Activated CD4-positive, alpha-beta T cell treated with anti-CD3 and anti-CD28 coated beads, Interleukin-2, Interleukin-4, amounts not matched to agents 100 ng/mL and 50 ng/mL, durations not matched to agents 16 hours and 8 hours (primary cell): ENCODE results near the gene WDR88.
"Not testable (repeated sequence)": the region's sequence is repeated elsewhere in the genome, so short reads cannot be mapped to it uniquely, and the experiment has no call there.

Experiments
- DNase-seq: peaks from one replicate; pipeline ENCODE4 v3.0.0-alpha.2; 2020; ENCODE audit warnings: low spot score

Gene WDR88

DNA sequence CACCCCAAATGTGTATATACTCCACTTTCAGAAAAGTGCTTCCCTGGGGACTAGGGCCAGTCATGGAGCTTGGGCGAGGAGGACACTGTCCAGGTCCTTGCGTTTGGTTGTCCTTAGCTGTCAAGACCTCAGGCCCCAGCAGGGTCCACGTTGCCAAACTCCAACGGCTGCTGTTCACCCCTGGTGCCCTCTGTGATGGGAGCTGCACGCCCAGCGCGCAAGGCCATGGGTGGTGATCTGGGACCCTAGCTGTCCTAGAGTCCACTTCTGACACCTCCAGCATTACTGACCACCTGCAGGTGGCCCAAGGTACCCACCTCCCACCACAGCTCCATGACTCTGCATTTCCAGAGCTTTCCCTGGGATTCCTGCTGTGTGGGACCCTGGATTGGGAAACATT is 66.3 kb downstream of the WDR88 start:
- no peak for DNase-seq

DNA sequence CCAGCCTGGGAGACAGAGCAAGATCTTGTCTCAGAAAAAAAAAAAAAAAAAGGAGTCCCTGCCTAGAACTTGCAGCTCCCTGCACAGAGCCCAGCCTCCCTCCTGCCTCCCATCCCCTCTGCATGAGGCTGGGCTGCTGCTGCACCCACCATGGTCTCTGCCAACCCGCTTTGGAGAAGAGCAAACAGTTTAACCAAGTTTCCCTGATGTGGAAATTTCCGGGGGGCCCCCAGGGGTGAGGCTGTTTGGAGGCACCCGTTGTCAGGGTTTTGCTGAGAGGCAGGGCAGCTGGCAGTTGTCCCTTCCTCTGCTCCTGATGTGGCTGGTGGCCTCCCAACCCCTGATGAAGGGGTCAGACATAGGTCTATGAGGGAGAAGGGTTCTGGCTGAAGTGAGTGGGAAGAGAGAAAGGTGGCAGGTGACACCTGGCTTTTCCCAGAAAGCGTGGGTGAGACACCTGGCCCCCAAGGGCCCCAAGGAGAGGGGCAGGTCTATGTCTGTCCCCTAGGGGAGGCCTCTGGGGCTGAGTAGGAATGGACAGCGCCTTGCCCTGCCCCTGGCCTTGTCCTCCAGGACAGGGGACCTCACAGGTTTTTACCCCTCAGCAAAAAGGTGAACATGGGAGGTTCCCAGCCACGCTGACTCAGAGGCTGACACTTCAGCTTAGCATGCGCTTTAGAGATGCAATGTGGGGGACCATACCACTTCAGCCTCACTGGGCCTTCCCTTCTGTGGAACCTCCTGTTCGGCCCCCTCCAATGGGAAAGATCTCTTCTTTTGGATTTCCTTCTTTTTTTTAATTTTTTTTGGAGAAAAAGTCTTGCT is 67.7 kb downstream of the WDR88 start:
- no peak for DNase-seq

DNA sequence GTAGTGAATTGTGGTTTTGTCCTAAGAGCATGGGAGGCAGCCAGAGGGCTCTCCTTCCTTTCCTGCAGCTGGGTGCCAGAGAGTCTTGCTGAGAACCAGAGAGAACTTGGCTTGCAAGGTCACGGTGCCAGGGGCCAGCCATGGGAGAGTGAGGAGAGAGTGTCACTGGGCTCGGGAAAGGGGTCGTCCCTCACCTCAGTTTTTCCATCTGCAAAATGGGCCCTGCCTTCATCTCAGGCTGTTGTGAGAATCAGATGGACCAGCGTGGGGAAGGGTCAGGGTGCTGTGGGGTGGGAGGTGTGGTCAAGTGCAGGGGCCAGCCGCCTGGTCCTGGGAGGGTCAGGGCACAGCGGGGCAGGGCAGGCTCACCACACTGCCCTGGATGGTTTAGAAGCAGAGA is 69.6 kb downstream of the WDR88 start:
- DNase-seq: no peak

DNA sequence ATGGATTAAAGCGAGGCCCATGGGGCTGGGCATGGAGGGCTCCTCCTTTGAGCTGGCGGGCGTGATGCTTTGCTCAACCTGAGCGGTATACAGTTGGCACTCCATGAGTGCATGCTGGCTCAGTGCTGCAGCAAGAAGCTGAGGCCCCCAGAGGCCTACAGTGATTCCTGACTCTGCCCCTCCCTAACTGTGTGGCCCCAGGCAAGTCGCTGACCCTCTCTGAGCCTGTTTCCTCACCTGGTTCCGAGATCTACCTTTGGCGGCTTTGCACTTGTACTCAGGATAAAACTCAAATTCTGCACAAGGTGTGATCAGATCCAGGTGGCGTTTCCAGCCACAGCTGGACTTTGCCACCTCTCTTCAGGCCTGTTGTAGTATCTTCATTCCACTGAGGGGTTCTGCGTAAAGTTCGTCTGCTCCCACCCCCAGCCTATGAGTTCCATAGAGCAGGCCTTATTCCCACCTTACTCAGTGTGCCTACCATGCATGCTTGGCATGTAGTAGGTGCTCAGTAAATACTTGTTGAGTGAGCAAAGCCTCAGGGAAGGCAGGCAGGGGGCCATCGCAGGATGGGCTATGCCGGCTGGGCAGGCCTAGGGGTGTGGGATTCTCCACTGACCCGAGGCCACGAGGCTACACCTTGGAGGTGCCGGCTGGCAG is 70.1 kb downstream of the WDR88 start:
- no peak for DNase-seq

DNA sequence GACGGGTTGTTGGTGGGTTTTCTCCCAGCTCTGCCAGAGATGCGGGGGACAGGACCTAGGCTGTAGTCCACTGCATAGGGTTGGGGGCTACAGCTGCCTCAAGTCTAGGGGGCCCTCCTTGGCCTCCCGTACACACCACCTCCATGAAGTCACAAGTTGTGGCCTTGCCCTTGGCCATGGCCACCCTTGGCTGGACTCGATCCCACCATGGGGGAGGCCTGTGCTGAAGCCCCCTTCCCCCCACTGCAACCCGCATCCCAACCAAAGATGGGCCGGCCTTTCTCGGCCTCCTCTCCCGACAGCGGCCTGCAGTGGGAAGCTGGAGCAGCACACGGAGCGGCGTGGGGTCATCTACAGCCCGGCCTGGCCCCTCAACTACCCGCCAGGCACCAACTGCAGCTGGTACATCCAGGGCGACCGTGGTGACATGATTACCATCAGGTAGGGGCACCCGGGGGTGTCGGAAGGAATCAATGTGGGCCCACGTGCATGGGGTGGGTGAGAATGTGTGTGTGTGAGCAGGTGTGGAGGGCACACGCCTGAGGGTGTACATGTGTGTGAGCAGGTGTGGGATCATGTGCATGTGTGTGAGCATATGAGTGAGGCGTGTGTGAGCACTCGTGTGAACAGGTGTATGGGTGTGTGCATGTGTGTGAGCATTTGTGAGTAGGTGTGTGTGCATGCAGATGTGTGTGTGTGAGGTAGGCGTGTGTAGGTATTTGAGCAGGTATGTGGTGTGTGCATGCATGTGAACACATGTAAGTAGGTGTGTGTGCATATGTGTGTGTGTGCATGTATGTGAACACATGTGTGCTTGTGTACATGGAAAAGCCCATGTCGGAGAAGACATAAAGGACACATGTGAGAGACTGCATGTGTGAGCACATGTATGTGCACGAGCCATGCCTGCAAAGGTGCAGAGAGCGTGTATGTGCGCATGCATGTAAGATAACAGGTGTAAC is 70.9 kb downstream of the WDR88 start:
- no peak for DNase-seq

DNA sequence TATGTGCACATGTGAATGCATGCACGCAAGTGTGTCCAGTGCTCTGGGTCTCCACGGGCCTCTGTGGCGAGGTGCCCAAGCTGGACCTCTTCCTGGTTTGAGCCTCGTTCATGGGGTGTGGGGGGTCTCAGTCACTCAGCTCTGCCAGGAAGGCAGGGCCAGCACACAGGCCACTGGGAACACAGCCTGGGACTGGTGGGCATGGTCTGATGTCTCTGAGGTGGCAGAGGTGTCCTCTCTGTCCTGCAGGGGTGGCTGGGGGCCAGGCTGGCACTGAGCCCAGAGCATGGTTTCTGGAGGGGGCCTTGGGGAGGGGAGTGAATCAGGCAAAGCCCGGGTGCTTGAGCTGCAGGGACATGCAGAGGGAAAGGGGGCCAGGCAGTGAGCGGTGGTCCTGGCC is 71.6 kb downstream of the WDR88 start:
- no peak for DNase-seq

DNA sequence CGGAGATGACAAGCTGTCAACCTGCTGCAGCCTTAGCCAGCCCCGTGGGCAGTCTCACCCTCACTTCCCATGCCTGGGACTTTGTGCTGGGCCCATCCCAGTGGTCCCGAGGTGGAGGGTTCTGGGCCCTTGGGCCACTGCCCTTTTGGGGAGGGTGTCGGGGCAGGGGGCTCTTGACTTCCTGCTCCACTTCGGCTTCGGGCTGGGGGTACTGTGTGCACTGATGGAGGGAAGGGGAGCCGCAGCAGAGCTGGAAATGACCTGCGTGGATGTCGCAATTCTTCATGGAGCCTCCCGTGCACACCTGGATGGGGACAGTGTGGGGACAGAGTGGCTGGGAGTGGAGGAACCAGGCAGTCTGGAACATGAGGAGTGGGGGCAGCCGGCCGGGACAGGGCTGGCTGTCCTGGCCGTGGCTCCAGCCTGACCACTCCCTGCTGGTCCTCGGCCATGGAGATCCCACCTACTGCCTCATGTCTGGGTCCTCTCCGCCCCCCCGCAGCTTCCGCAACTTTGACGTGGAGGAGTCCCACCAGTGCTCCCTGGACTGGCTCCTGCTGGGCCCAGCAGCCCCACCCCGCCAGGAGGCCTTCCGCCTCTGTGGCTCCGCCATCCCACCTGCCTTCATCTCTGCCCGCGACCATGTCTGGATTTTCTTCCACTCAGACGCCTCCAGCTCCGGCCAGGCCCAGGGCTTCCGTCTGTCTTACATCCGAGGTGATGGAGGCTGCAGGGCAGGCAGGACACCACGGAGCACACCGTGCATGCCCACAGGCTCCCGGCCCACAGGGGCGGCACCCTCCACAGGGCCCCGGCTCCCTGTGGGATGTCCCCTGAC is 72.4 kb downstream of the WDR88 start:
- no peak for DNase-seq

DNA sequence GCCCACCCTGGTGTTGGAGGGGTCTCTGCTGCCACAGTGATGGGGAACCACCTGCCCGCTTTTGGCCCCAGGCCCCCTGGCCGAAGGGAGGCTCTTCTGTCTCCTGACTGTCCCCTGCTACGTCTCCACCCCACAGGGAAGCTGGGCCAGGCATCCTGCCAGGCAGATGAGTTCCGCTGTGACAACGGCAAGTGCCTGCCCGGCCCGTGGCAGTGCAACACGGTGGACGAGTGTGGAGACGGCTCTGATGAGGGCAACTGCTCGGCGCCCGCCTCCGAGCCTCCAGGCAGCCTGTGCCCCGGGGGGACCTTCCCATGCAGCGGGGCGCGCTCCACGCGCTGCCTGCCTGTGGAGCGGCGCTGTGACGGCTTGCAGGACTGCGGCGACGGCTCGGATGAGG is 73.2 kb downstream of the WDR88 start:
- DNase-seq: no peak

DNA sequence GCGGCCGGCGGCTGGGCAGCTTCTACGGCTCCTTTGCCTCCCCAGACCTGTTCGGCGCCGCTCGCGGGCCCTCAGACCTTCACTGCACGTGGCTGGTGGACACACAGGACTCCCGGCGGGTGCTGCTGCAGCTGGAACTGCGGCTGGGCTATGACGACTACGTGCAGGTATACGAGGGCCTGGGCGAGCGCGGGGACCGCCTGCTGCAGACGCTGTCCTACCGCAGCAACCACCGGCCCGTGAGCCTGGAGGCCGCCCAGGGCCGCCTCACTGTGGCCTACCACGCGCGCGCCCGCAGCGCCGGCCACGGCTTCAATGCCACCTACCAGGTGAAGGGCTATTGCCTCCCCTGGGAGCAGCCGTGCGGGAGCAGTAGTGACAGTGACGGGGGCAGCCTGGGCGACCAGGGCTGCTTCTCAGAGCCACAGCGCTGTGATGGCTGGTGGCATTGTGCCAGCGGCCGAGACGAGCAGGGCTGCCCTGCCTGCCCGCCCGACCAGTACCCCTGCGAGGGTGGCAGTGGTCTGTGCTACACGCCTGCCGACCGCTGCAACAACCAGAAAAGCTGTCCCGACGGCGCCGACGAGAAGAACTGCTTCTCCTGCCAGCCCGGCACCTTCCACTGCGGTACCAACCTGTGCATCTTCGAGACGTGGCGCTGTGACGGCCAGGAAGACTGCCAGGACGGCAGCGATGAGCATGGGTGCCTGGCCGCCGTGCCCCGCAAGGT is 73.8 kb downstream of the WDR88 start:
- DNase-seq: no peak

DNA sequence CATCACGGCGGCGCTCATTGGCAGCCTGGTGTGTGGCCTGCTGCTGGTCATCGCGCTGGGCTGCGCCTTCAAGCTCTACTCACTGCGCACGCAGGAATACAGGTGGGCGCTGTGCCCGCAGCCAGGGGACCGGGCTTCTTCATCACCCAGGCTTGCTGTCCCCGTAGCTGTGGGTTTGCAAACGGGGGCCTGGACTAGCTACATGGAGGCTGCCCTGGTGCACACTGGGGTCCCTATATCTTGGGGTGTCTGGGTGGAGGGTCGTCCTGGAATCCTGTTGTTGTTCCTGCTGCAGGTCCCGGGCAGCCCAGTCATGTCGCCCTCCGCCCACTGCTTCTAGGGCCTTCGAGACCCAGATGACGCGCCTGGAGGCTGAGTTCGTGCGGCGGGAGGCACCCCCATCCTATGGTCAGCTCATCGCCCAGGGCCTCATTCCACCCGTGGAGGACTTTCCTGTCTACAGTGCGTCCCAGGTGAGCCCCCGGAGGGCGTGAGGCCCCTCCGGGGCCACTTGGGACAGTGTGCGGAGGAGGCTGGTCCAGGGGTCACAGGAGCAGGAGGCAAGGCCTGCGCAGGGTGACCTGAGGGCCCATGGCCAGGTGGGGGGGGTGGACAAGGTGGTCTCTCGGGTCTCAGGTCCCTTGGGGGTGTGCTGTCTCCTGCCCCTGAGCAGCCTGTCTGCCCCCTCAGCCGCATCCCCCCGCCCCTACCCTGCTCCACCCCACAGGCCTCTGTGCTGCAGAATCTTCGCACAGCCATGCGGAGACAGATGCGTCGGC is 74.5 kb downstream of the WDR88 start:
- no peak for DNase-seq

DNA sequence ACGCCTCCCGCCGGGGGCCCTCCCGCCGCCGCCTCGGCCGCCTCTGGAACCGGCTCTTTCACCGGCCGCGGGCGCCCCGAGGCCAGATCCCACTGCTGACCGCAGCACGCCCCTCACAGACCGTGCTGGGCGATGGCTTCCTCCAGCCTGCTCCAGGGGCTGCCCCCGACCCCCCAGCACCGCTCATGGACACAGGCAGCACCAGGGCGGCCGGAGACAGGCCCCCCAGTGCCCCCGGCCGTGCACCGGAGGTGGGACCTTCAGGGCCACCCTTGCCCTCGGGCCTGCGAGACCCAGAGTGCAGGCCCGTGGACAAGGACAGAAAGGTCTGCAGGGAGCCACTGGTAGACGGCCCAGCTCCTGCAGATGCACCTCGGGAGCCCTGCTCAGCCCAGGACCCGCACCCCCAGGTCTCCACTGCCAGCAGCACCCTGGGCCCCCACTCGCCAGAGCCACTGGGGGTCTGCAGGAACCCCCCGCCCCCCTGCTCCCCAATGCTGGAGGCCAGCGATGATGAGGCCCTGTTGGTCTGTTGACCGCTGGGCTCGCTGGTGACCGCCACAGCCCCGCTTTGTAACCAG is 75.2 kb downstream of the WDR88 start:
- DNase-seq: no peak

DNA sequence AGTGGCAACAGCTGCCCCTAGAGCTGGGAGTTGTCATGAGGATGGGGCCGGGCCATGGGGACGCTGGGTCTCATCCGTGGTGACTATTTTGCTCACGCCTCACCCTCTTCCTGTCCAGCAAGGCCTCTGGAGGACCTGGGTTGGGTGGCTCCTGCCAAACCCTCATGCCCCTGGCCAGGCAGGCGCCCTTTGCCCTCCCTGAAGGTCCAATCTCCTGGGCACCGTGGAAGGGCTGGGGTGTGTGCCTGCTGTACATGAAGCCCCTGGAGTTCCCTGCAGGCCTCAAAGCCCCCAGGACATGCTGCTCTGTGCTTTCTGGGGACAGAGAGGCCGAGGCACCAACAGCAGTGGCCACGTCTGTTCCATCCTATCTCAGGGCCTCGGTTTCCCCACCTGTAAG is 76.0 kb downstream of the WDR88 start:
- DNase-seq: no peak

DNA sequence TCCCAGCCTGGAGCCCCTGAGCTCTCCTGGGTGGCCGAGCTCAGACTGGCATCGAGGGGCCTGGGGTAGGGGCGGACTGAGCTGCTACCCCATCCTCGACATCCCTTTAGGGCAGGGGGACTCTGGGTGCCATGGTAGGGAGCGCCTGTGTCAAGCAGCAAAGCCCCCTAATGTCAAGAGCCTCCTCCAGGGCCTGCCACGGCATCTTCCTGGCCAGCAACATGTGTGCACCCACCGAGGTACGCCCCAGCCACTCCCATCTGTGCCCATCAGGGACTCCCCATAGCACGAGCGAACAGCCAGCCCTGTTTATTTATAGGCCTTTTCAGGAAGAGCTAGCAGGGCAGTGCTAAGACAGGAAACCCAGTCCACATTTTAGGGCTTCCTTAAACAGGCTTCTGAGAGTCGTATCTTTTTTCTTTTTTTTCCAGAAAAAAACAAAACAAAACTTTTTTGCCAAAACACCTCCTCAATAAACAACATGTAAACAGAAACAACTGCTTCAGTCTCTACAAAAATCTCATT is 76.5 kb downstream of the WDR88 start:
- no peak for DNase-seq

DNA sequence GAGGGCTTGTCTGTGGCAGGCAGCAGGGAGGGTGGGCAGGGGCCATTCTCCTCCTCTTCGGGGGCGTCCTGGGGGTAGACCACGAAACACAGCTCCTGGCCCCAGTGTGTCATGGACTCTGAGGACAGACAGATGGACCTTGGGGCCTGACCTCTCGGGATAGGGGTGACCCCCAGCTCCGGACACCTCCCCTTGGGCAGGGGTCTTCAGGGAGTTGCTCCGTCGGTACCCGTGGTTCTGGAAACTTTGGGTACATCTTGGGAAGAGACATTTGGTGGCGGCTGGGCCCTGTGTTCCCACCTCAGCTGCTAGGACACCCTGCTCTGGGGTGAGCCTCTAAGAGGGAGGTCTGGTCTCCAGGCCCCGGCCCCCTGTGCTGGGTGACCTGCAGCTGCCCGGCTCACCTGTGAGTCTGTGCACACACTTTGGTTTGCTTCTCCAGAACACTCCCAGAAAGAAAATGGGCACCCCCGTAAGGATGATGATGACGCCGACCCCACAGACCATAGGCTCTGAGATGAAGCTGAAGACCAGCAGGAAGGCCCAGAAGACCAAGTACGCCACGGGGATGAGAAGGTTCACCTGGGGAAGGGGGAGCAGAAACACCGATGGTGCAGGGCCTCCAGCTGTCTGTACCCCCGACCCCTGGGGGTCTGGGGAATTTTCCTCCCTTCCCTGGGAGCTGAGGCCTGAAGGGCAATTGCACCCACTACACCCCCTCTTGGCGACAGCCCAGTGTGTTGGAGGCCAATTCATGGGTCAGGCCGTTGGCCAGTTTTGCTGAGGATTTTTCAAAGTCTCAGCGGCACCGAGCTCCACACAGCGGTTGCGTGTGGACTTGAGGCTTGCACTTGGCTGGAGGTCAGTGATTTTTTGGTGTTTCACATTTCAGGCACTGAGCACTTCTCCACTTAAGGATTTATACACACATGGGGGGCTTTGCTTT is 77.3 kb downstream of the WDR88 start:
- no peak for DNase-seq

DNA sequence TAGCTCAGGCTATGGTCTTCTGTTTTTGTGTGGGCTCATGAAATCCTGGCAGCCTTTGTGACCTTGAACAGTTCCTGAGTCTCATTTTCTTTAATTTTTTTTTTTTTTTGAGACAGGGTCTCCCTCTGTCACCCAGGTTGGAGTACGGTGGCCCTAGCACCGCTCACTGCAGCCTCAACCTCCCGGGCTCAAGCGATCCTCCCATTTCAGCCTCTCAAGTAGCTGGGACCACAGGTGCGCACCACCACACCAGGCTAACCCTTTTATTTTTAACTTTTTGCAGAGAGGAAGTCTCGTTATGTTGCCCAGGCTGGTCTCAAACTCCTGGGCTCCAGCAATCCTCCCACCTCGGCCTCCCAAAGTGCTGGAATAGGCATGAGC is 77.9 kb downstream of the WDR88 start:
- DNase-seq: not testable (repeated sequence)

DNA sequence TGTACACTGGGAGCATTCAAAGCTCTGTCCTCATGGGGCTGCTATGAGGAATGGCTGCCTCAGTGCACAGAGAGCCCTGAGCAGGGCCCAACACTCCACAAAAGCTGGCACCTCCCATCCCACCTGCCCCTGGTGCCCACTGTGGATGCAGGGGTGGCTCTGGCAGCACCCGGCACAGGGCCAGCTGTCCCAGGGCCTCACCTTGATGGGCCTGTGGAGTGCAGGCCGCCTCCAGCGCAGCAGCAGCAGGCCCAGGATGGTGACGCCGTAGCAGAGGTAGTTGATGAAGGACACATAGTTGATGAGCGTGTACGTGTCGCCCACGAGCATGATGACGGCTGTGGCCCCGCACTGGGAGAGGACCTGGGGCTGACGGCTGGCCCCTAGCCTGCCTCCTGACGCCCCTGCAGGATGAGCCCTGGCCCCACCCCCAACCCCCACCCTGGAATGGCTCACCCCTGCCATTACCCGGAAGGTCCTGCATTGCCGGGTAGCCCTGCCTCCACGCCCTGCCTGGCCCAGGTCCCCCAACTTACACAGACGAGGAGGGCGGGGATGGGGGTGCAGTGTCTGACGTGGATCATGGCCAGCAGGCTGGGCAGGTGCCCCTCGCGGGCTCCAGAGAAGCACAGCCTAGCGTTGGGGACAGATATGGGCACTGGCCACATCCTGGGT is 78.5 kb downstream of the WDR88 start:
- DNase-seq: no peak

DNA sequence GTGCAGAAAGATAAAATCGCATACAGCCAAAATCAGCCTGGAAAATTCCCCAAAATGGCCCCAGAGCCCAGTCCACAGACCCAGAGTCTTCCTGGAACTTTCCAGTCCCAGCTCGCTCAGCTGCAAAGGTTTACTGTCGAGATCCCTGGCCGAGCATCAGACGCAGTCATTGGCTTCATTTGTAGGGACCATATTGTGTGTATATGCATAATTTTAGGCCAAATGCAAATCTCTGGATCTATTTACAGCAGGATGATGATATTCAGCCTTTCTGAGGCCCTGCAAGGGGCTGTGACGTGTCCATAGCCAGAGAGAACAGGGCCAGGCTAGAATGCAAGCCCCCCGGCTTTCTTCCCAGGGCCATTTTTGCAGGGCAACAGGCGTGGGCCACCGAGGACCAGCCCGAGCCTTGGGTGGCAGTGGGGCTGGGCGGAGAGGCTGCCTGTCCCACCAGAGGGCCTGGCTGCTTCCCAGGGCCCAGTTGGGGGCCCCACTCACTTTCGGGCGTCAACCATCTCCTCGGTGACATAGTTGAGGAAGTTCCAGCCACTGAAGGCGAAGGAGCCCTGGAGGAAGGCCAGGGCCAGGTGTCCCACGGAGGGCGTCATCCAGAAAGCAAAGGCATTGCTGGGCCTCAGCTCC is 80.0 kb downstream of the WDR88 start:
- DNase-seq: no peak
